Measurements from ENCODE around the gene COL5A1.

The COL5A1 gene

GRCh38 chr9:134681061-134681661, 39.6 kb downstream of the COL5A1 start:
- H3K23ac ChIP-seq (ENCODE audit: low read length in 2 of 2), result no peak overlapping the region
- peak overlapping the region; percentile 1 for H4K8ac ChIP-seq (ENCODE audit: low read length)
- H3K79me1 ChIP-seq (replicated peaks; ENCODE audit: low read length, poor library complexity, severe bottlenecking), result peaks cover 30% of the 10 kb centered on the region
- peaks cover 15 to 17% of the 10 kb centered on the region in 2 experiments for H3K36me3 ChIP-seq (ENCODE audit: control insufficient read depth in 1 of 2, insufficient read depth in 2 of 2, low read depth in 1 of 2, low read length in 2 of 2)
- H3K27ac ChIP-seq (ENCODE audit: low read length, poor library complexity, severe bottlenecking), result peak overlapping the region; percentile 39
- no peak overlapping the region for H4K91ac ChIP-seq (ENCODE audit: low read length)
- peak overlapping the region; percentile 9 to 59 for H3K18ac ChIP-seq (ENCODE audit: low read depth in 1 of 2, low read length in 2 of 2)
- H2BK15ac ChIP-seq (ENCODE audit: low read depth, poor library complexity, severe bottlenecking), result peak overlapping the region; percentile 78
- H3K4ac ChIP-seq (ENCODE audit: low read depth in 1 of 2, low read length in 2 of 2), result no peak overlapping the region
- 45% methylated on average over 22 of the region's 22 CpGs for WGBS
- peak overlapping the region; percentile 30 for H3K9ac ChIP-seq (ENCODE audit: low read length)
- H2BK5ac ChIP-seq (ENCODE audit: low read depth, low read length, poor library complexity, severe bottlenecking), result no peak overlapping the region
- no peak overlapping the region for H3K4me3 ChIP-seq (ENCODE audit: insufficient read depth in 1 of 2, low read depth in 1 of 2, low read length in 2 of 2)
- H3K4me1 ChIP-seq (ENCODE audit: control insufficient read depth, insufficient read depth, low read depth, low read length), result peaks cover 44% of the 10 kb centered on the region
- H2AFZ ChIP-seq (ENCODE audit: low read depth, low read length), result no peak overlapping the region
- DNase-seq, result peak; percentile 69
- H2AK5ac ChIP-seq (ENCODE audit: low read length, severe bottlenecking), result no peak overlapping the region
- H3K14ac ChIP-seq (ENCODE audit: low read length in 2 of 2), result peak overlapping the region in 1 of 2 experiments; percentile 9
- no peaks in the 10 kb centered on the region for H3K9me3 ChIP-seq (ENCODE audit: control insufficient read depth, low read length)
- H3K4me2 ChIP-seq (ENCODE audit: low read length, poor library complexity, severe bottlenecking), result peak overlapping the region; percentile 49
- peak overlapping the region in 1 of 2 experiments; percentile 51 for H2BK12ac ChIP-seq (ENCODE audit: low read length in 2 of 2)
- H3K27me3 ChIP-seq (ENCODE audit: control insufficient read depth in 1 of 2, insufficient read depth in 1 of 2, low read length in 2 of 2), result no peaks in the 10 kb centered on the region
- H2BK120ac ChIP-seq (ENCODE audit: low read depth, low read length), result peak overlapping the region; percentile 29

- Histone ChIP-seq H3K14ac (ENCODE audit: low read length in 2 of 2) (peak overlapping the region in 1 of 2 experiments; percentile 49), H4K8ac (ENCODE audit: low read length) (no peak overlapping the region), H3K23ac (ENCODE audit: low read length in 2 of 2) (no peak overlapping the region), H3K79me1 (replicated peaks; ENCODE audit: low read length, poor library complexity, severe bottlenecking) (peaks cover 36% of the 10 kb centered on the region), H3K18ac (ENCODE audit: low read depth in 1 of 2, low read length in 2 of 2) (peak overlapping the region; percentile 34 to 38), H4K91ac (ENCODE audit: low read length) (peak overlapping the region; percentile 39), H3K9me3 (ENCODE audit: control insufficient read depth, low read length) (no peaks in the 10 kb centered on the region), H3K36me3 (ENCODE audit: control insufficient read depth in 1 of 2, insufficient read depth in 2 of 2, low read depth in 1 of 2, low read length in 2 of 2) (peaks cover 15 to 26% of the 10 kb centered on the region in 2 experiments), H2BK5ac (ENCODE audit: low read depth, low read length, poor library complexity, severe bottlenecking) (no peak overlapping the region), H3K4me3 (ENCODE audit: insufficient read depth in 1 of 2, low read depth in 1 of 2, low read length in 2 of 2) (no peak overlapping the region), H2BK12ac (ENCODE audit: low read length in 2 of 2) (peak overlapping the region in 1 of 2 experiments; percentile 22), H3K27me3 (ENCODE audit: control insufficient read depth in 1 of 2, insufficient read depth in 1 of 2, low read length in 2 of 2) (no peaks in the 10 kb centered on the region), H2BK15ac (ENCODE audit: low read depth, poor library complexity, severe bottlenecking) (no peak overlapping the region), H3K4ac (ENCODE audit: low read depth in 1 of 2, low read length in 2 of 2) (no peak overlapping the region), H2BK120ac (ENCODE audit: low read depth, low read length) (no peak overlapping the region), H2AK5ac (ENCODE audit: low read length, severe bottlenecking) (peak overlapping the region; percentile 16), H3K4me1 (ENCODE audit: control insufficient read depth, insufficient read depth, low read depth, low read length) (peaks cover 42% of the 10 kb centered on the region), H2AFZ (ENCODE audit: low read depth, low read length) (no peak overlapping the region), H3K9ac (ENCODE audit: low read length) (peak overlapping the region; percentile 30), H3K27ac (ENCODE audit: low read length, poor library complexity, severe bottlenecking) (no peak overlapping the region), H3K4me2 (ENCODE audit: low read length, poor library complexity, severe bottlenecking) (no peak overlapping the region)
- 93% methylated on average over 13 of the region's 15 CpGs for WGBS
- DNase-seq, result no peak
These were observed 40.4 kb downstream of the COL5A1 start for GRCh38 chr9:134682026-134682425.

- H3K18ac ChIP-seq (ENCODE audit: low read depth in 1 of 2, low read length in 2 of 2), result peak overlapping the region in 1 of 2 experiments; percentile 34
- no peaks in the 10 kb centered on the region for H3K9me3 ChIP-seq (ENCODE audit: control insufficient read depth, low read length)
- H3K36me3 ChIP-seq (ENCODE audit: control insufficient read depth in 1 of 2, insufficient read depth in 2 of 2, low read depth in 1 of 2, low read length in 2 of 2), result peaks cover 15 to 31% of the 10 kb centered on the region in 2 experiments
- WGBS, result 95% methylated on average over 25 of the region's 25 CpGs
- H2BK15ac ChIP-seq (ENCODE audit: low read depth, poor library complexity, severe bottlenecking), result no peak overlapping the region
- H3K27ac ChIP-seq (ENCODE audit: low read length, poor library complexity, severe bottlenecking), result no peak overlapping the region
- H3K4me3 ChIP-seq (ENCODE audit: insufficient read depth in 1 of 2, low read depth in 1 of 2, low read length in 2 of 2), result no peak overlapping the region
- H2BK12ac ChIP-seq (ENCODE audit: low read length in 2 of 2), result no peak overlapping the region
- no peaks in the 10 kb centered on the region for H3K27me3 ChIP-seq (ENCODE audit: control insufficient read depth in 1 of 2, insufficient read depth in 1 of 2, low read length in 2 of 2)
- no peak overlapping the region for H3K4me2 ChIP-seq (ENCODE audit: low read length, poor library complexity, severe bottlenecking)
- H2BK120ac ChIP-seq (ENCODE audit: low read depth, low read length), result no peak overlapping the region
- no peak overlapping the region for H3K23ac ChIP-seq (ENCODE audit: low read length in 2 of 2)
- H4K8ac ChIP-seq (ENCODE audit: low read length), result no peak overlapping the region
- H3K4me1 ChIP-seq (ENCODE audit: control insufficient read depth, insufficient read depth, low read depth, low read length), result peaks cover 42% of the 10 kb centered on the region
- peaks cover 43% of the 10 kb centered on the region for H3K79me1 ChIP-seq (replicated peaks; ENCODE audit: low read length, poor library complexity, severe bottlenecking)
- H2AK5ac ChIP-seq (ENCODE audit: low read length, severe bottlenecking), result no peak overlapping the region
- DNase-seq, result no peak
- no peak overlapping the region for H4K91ac ChIP-seq (ENCODE audit: low read length)
- no peak overlapping the region for H3K4ac ChIP-seq (ENCODE audit: low read depth in 1 of 2, low read length in 2 of 2)
- no peak overlapping the region for H3K9ac ChIP-seq (ENCODE audit: low read length)
- no peak overlapping the region for H2BK5ac ChIP-seq (ENCODE audit: low read depth, low read length, poor library complexity, severe bottlenecking)
- H2AFZ ChIP-seq (ENCODE audit: low read depth, low read length), result no peak overlapping the region
- no peak overlapping the region for H3K14ac ChIP-seq (ENCODE audit: low read length in 2 of 2)
These were observed 41.2 kb downstream of the COL5A1 start for GRCh38 chr9:134682651-134683364.

GRCh38 chr9:134683714-134684374, 42.2 kb downstream of the COL5A1 start:
- Histone ChIP-seq H3K4me1 (ENCODE audit: control insufficient read depth, insufficient read depth, low read depth, low read length) (peaks cover 39% of the 10 kb centered on the region), H3K4me2 (ENCODE audit: low read length, poor library complexity, severe bottlenecking) (no peak overlapping the region), H3K4me3 (ENCODE audit: insufficient read depth in 1 of 2, low read depth in 1 of 2, low read length in 2 of 2) (no peak overlapping the region), H3K18ac (ENCODE audit: low read depth in 1 of 2, low read length in 2 of 2) (no peak overlapping the region), H2BK5ac (ENCODE audit: low read depth, low read length, poor library complexity, severe bottlenecking) (no peak overlapping the region), H2AFZ (ENCODE audit: low read depth, low read length) (no peak overlapping the region), H4K91ac (ENCODE audit: low read length) (no peak overlapping the region), H3K14ac (ENCODE audit: low read length in 2 of 2) (no peak overlapping the region), H2BK120ac (ENCODE audit: low read depth, low read length) (no peak overlapping the region), H2BK12ac (ENCODE audit: low read length in 2 of 2) (no peak overlapping the region), H3K27me3 (ENCODE audit: control insufficient read depth in 1 of 2, insufficient read depth in 1 of 2, low read length in 2 of 2) (no peaks in the 10 kb centered on the region), H3K9ac (ENCODE audit: low read length) (no peak overlapping the region), H3K23ac (ENCODE audit: low read length in 2 of 2) (no peak overlapping the region), H3K27ac (ENCODE audit: low read length, poor library complexity, severe bottlenecking) (no peak overlapping the region), H3K9me3 (ENCODE audit: control insufficient read depth, low read length) (no peaks in the 10 kb centered on the region), H3K4ac (ENCODE audit: low read depth in 1 of 2, low read length in 2 of 2) (no peak overlapping the region), H2AK5ac (ENCODE audit: low read length, severe bottlenecking) (no peak overlapping the region), H2BK15ac (ENCODE audit: low read depth, poor library complexity, severe bottlenecking) (no peak overlapping the region), H3K36me3 (ENCODE audit: control insufficient read depth in 1 of 2, insufficient read depth in 2 of 2, low read depth in 1 of 2, low read length in 2 of 2) (peaks cover 19 to 35% of the 10 kb centered on the region in 2 experiments), H4K8ac (ENCODE audit: low read length) (no peak overlapping the region), H3K79me1 (replicated peaks; ENCODE audit: low read length, poor library complexity, severe bottlenecking) (peaks cover 48% of the 10 kb centered on the region)
- no peak for DNase-seq
- 97% methylated on average over 22 of the region's 22 CpGs for WGBS

Measured in mesenchymal stem cell (in vitro differentiated cells and primary cell).